ENCODE data around the gene PIN4.
"Not testable (repeated sequence)": the region's sequence is repeated elsewhere in the genome, so short reads cannot be mapped to it uniquely, and the experiment has no call there.

Gene PIN4

DNA sequence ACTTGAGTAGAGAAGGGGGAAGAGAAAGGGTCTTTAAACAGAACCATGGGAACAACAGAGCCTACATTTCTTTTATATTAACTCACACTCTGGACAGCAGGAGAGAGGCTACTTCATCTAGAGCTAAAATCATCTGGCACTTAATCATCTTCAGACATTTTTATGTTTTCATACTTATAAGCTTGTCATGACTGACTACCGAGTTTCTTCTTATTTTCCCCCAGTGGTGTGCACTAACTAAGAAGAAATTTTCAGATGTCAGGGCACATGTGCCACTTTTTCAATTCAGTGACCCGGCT is 38.0 kb upstream of the PIN4 start:
- Histone ChIP-seq H3K9me3 (ENCODE audit: control insufficient read depth in 5 of 5, low read length in 5 of 5) (no peaks in the 10 kb centered on the region), H3K36me3 (ENCODE audit: control insufficient read depth in 5 of 5, insufficient read depth in 5 of 5, low read length in 5 of 5) (peaks cover 0 to 25% (median 21%) of the 10 kb centered on the region in 5 donors), H3K27ac (ENCODE audit: low read depth, low read length) (no peak overlapping the region), H3K4me3 (ENCODE audit: low read depth in 1 of 5, low read length in 5 of 5) (no peak overlapping the region), H3K9ac (ENCODE audit: low read length in 5 of 5) (no peak overlapping the region), H3K27me3 (ENCODE audit: control insufficient read depth in 5 of 5, insufficient read depth in 4 of 5, low read length in 5 of 5) (peaks cover 2 to 32% (median 7%) of the 10 kb centered on the region in 5 donors), H3K4me1 (ENCODE audit: control insufficient read depth in 5 of 5, insufficient read depth in 5 of 5, low read length in 5 of 5) (no peaks in the 10 kb centered on the region)

DNA sequence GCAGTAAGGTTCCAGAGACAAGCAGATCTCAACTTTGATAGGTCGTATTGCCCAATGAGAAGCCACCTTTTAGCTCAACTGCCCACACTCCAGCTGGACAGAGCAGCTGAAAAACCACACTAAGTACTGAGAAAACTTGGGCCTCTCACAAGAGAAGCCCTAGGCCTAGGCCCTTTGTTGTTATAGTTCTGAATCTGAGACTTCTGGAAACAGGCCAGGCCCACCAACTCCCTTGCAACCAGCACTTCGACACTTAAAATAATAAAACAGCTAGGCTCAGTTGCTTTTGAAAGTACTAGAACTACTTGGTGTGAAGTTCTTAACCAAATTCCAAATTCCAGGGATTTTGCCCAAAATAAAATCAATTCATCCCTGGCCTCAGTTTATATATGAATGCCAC is 36.4 kb upstream of the PIN4 start:
- no peak overlapping the region for H3K9ac ChIP-seq (ENCODE audit: low read length in 5 of 5)
- H3K36me3 ChIP-seq (ENCODE audit: control insufficient read depth in 5 of 5, insufficient read depth in 5 of 5, low read length in 5 of 5) = peaks cover 0 to 9% (median 5%) of the 10 kb centered on the region in 5 donors
- peaks cover 0 to 17% (median 7%) of the 10 kb centered on the region in 5 donors for H3K27me3 ChIP-seq (ENCODE audit: control insufficient read depth in 5 of 5, insufficient read depth in 4 of 5, low read length in 5 of 5)
- no peaks in the 10 kb centered on the region for H3K9me3 ChIP-seq (ENCODE audit: control insufficient read depth in 5 of 5, low read length in 5 of 5)
- no peak overlapping the region for H3K4me3 ChIP-seq (ENCODE audit: low read depth in 1 of 5, low read length in 5 of 5)
- H3K4me1 ChIP-seq (ENCODE audit: control insufficient read depth in 5 of 5, insufficient read depth in 5 of 5, low read length in 5 of 5) = no peaks in the 10 kb centered on the region
- no peak overlapping the region for H3K27ac ChIP-seq (ENCODE audit: low read depth, low read length)

DNA sequence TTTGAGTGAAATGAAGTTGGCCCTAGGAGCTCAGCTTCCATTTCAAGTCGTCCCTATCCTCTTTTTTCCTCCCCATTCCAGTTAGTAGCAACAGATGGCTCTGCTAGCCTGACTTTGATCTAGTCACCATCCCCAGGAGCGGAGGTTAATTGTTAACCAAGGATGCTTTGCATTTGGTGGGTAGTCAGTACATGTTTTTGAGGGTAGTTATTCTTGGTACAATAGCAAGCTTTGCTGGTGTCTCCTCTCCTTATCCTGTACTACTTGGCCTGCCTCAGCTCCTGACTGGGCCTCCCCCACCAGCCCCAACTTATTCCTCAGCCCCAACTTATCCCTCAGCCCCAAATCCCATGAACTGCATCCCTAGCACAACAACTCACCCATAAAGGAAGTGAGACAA is 35.0 kb upstream of the PIN4 start:
- no peak overlapping the region for H3K27ac ChIP-seq (ENCODE audit: low read depth, low read length)
- H3K9ac ChIP-seq (ENCODE audit: low read length in 5 of 5) = no peak overlapping the region
- peaks cover 0 to 18% (median 6%) of the 10 kb centered on the region in 5 donors for H3K27me3 ChIP-seq (ENCODE audit: control insufficient read depth in 5 of 5, insufficient read depth in 4 of 5, low read length in 5 of 5)
- H3K9me3 ChIP-seq (ENCODE audit: control insufficient read depth in 5 of 5, low read length in 5 of 5) = no peaks in the 10 kb centered on the region
- peaks cover 0 to 8% (median 3%) of the 10 kb centered on the region in 5 donors for H3K36me3 ChIP-seq (ENCODE audit: control insufficient read depth in 5 of 5, insufficient read depth in 5 of 5, low read length in 5 of 5)
- H3K4me3 ChIP-seq (ENCODE audit: low read depth in 1 of 5, low read length in 5 of 5) = no peak overlapping the region
- no peaks in the 10 kb centered on the region for H3K4me1 ChIP-seq (ENCODE audit: control insufficient read depth in 5 of 5, insufficient read depth in 5 of 5, low read length in 5 of 5)

DNA sequence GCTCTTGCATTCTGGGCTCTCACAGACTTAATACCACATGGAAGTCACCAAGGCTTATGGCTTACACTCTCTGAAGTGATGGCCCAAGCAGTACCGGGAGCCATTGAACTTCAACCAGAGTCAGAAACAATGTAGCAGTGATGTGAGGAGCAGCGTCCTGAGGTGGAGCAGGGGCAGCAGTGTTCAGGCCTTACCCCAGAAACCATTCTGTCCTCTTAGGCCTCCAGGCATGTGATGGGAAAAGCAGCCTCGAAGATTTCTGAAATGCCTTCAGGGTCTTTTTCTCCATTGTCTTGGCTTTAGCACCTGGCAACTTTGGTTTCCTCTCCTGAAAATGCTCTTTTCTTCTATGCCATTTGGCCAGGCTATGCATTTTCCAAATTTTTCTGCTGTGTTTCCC is 22.8 kb upstream of the PIN4 start:
- Histone ChIP-seq H3K4me3 (ENCODE audit: low read depth in 1 of 5, low read length in 5 of 5) (no peak overlapping the region), H3K9me3 (ENCODE audit: control insufficient read depth in 5 of 5, low read length in 5 of 5) (peaks cover 0 to 7% (median 0%) of the 10 kb centered on the region in 5 donors), H3K27me3 (ENCODE audit: control insufficient read depth in 5 of 5, insufficient read depth in 4 of 5, low read length in 5 of 5) (peaks cover 3 to 13% (median 11%) of the 10 kb centered on the region in 5 donors), H3K4me1 (ENCODE audit: control insufficient read depth in 5 of 5, insufficient read depth in 5 of 5, low read length in 5 of 5) (no peaks in the 10 kb centered on the region), H3K9ac (ENCODE audit: low read length in 5 of 5) (no peak overlapping the region), H3K27ac (ENCODE audit: low read depth, low read length) (no peak overlapping the region), H3K36me3 (ENCODE audit: control insufficient read depth in 5 of 5, insufficient read depth in 5 of 5, low read length in 5 of 5) (no peaks in the 10 kb centered on the region)

DNA sequence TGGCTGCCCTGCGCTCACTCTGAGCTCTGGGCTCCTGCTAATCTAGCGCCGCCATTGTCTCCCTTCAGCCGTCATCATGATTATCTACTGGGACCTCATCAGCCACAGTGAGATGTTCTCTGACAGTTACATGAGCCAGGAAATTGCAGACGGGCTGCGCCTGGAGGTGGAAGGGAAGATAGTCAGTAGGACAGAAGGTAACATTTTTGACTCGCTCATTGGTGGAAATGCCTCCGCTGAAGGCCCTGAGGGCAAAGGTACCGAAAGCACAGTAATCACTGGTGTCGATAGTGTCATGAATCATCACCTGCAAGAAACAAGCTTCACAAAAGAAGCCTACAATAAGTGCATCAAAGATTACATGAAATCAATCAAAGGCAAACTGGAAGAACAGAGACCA is 21.8 kb upstream of the PIN4 start:
- no peak overlapping the region for H3K4me3 ChIP-seq (ENCODE audit: low read depth in 1 of 5, low read length in 5 of 5)
- H3K36me3 ChIP-seq (ENCODE audit: control insufficient read depth in 5 of 5, insufficient read depth in 5 of 5, low read length in 5 of 5) = no peaks in the 10 kb centered on the region
- H3K27ac ChIP-seq (ENCODE audit: low read depth, low read length) = no peak overlapping the region
- H3K27me3 ChIP-seq (ENCODE audit: control insufficient read depth in 5 of 5, insufficient read depth in 4 of 5, low read length in 5 of 5) = peaks cover 3 to 13% (median 11%) of the 10 kb centered on the region in 5 donors
- H3K9me3 ChIP-seq (ENCODE audit: control insufficient read depth in 5 of 5, low read length in 5 of 5) = peaks cover 0 to 7% (median 0%) of the 10 kb centered on the region in 5 donors
- no peak overlapping the region for H3K9ac ChIP-seq (ENCODE audit: low read length in 5 of 5)
- H3K4me1 ChIP-seq (ENCODE audit: control insufficient read depth in 5 of 5, insufficient read depth in 5 of 5, low read length in 5 of 5) = no peaks in the 10 kb centered on the region

DNA sequence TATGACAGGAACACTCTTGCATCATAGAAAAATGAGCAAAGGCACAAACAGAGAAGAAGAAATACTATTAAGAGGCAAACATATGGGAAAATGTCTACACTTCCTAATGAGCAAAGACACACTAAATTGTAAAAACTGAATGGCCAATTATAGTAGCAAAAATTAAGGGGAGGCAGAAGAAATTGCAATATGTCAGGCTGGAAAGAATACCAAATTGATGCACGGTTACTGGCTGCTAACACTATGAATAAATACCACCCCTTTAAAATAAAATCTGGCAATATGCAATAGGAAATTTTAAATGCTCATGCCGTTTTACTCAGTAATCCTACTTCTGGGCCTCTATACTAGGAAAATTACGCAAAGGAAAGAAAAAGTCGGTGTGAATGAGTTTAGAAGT is 16.0 kb upstream of the PIN4 start:
- Histone ChIP-seq H3K36me3 (ENCODE audit: control insufficient read depth in 5 of 5, insufficient read depth in 5 of 5, low read length in 5 of 5) (no peaks in the 10 kb centered on the region), H3K9ac (ENCODE audit: low read length in 5 of 5) (no peak overlapping the region), H3K27me3 (ENCODE audit: control insufficient read depth in 5 of 5, insufficient read depth in 4 of 5, low read length in 5 of 5) (peaks cover 0 to 7% (median 3%) of the 10 kb centered on the region in 5 donors), H3K4me1 (ENCODE audit: control insufficient read depth in 5 of 5, insufficient read depth in 5 of 5, low read length in 5 of 5) (no peaks in the 10 kb centered on the region), H3K4me3 (ENCODE audit: low read depth in 1 of 5, low read length in 5 of 5) (no peak overlapping the region), H3K27ac (ENCODE audit: low read depth, low read length) (no peak overlapping the region), H3K9me3 (ENCODE audit: control insufficient read depth in 5 of 5, low read length in 5 of 5) (no peaks in the 10 kb centered on the region)

DNA sequence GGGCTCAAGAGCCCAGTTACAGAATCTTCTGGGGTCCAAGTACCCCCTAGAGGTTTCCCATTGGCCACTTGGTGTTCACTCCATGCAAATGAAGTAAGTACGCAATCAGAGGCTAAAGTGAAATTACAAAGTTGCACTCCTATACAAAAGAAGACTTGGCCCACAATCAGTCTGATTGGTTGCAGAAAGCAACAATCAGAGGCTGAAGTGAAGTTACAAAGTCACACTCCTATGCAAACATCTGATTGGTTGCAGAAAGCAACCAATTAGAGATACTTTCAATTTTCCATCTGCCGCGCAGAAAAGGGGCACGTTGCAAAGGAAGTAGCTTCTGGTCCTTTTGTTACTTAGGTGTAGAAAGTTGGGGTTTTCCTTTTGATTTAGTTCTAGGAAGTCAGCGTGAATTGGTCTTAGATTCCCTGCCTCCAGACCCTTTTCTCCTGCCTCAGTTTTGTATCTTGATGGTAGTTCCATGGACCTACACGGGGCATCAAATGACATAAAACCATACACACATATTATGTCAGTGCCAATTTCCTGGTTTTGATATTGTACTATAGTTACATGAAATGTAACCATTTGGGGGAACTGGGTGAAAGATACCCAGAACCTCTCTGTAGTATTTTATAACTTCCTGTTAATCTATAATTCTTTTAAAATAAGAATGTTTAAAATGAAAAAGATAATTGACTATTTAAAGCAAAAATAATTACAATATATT is 12.4 kb upstream of the PIN4 start:
- no peaks in the 10 kb centered on the region for H3K9me3 ChIP-seq (ENCODE audit: control insufficient read depth in 5 of 5, low read length in 5 of 5)
- H3K27me3 ChIP-seq (ENCODE audit: control insufficient read depth in 5 of 5, insufficient read depth in 4 of 5, low read length in 5 of 5) = peaks cover 0 to 4% (median 2%) of the 10 kb centered on the region in 5 donors
- H3K36me3 ChIP-seq (ENCODE audit: control insufficient read depth in 5 of 5, insufficient read depth in 5 of 5, low read length in 5 of 5) = no peaks in the 10 kb centered on the region
- no peaks in the 10 kb centered on the region for H3K4me1 ChIP-seq (ENCODE audit: control insufficient read depth in 5 of 5, insufficient read depth in 5 of 5, low read length in 5 of 5)
- H3K27ac ChIP-seq (ENCODE audit: low read depth, low read length) = no peak overlapping the region
- H3K4me3 ChIP-seq (ENCODE audit: low read depth in 1 of 5, low read length in 5 of 5) = peak overlapping the region in 4 of 5 donors; percentile 34 to 57 (median 48)
- no peak overlapping the region for H3K9ac ChIP-seq (ENCODE audit: low read length in 5 of 5)

DNA sequence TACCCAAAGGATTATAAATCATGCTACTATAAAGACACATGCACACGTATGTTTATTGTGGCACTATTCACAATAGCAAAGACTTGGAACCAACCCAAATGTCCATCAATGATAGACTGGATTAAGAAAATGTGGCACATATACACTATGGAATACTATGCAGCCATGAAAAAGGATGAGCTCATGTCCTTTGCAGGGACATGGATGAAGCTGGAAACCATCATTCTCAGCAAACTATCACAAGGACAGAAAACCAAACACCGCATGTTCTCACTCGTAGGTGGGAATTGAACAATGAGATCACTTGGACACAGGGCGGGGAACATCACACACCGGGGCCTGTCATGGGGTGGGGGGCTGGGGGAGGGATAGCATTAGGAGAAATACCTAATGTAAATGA is 5.3 kb upstream of the PIN4 start:
- not testable (repeated sequence) for H3K27ac ChIP-seq (ENCODE audit: low read depth, low read length); H3K9me3 ChIP-seq (ENCODE audit: control insufficient read depth in 5 of 5, low read length in 5 of 5); H3K36me3 ChIP-seq (ENCODE audit: control insufficient read depth in 5 of 5, insufficient read depth in 5 of 5, low read length in 5 of 5); H3K9ac ChIP-seq (ENCODE audit: low read length in 5 of 5); H3K27me3 ChIP-seq (ENCODE audit: control insufficient read depth in 5 of 5, insufficient read depth in 4 of 5, low read length in 5 of 5); H3K4me1 ChIP-seq (ENCODE audit: control insufficient read depth in 5 of 5, insufficient read depth in 5 of 5, low read length in 5 of 5); H3K4me3 ChIP-seq (ENCODE audit: low read depth in 1 of 5, low read length in 5 of 5)

DNA sequence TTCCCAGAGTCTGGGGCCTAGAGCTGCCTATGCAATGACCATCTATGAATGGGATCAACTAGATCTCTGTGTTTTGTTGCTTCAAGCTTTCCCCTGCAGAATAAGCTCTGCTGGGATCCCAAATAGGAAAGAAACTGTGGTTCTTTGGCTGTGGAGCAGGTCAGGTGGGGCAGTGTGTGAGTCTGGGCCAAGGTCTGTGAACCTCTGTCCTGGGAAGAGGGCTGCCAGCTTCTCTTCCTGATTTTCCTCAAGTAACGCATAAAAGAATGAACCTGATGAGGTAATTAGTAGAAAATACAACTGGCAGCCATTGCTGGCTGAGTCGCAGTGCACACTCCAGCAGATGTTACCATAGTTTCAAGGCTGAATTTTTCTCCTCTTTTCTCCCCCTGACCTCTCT is 4.6 kb upstream of the PIN4 start:
- H3K27me3 ChIP-seq (ENCODE audit: control insufficient read depth in 5 of 5, insufficient read depth in 4 of 5, low read length in 5 of 5) = peaks cover 0 to 9% (median 2%) of the 10 kb centered on the region in 5 donors
- no peak overlapping the region for H3K4me3 ChIP-seq (ENCODE audit: low read depth in 1 of 5, low read length in 5 of 5)
- H3K36me3 ChIP-seq (ENCODE audit: control insufficient read depth in 5 of 5, insufficient read depth in 5 of 5, low read length in 5 of 5) = no peaks in the 10 kb centered on the region
- peaks cover 0 to 5% (median 2%) of the 10 kb centered on the region in 5 donors for H3K4me1 ChIP-seq (ENCODE audit: control insufficient read depth in 5 of 5, insufficient read depth in 5 of 5, low read length in 5 of 5)
- no peak overlapping the region for H3K9ac ChIP-seq (ENCODE audit: low read length in 5 of 5)
- H3K27ac ChIP-seq (ENCODE audit: low read depth, low read length) = no peak overlapping the region
- no peaks in the 10 kb centered on the region for H3K9me3 ChIP-seq (ENCODE audit: control insufficient read depth in 5 of 5, low read length in 5 of 5)

DNA sequence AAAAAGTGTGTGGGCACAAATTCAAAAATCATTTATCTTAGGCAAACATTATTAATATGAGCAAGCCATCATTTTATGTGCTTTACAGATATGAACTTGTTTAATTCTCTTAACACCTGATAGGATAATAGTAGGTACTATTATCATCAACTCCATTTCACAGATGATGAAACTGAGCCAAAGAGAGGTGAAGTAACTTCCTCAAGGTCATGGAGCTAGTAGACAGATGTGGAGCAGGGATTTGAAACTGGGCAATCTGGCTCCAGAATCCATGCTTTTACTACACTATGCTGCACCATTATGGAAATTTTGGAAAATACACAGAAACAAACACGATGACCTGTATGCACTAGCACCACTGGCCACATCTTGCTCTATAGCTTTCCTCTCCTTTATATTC is 1.0 kb upstream of the PIN4 start:
- Histone ChIP-seq H3K36me3 (ENCODE audit: control insufficient read depth in 5 of 5, insufficient read depth in 5 of 5, low read length in 5 of 5) (no peaks in the 10 kb centered on the region), H3K4me1 (ENCODE audit: control insufficient read depth in 5 of 5, insufficient read depth in 5 of 5, low read length in 5 of 5) (peaks cover 3 to 18% (median 13%) of the 10 kb centered on the region in 5 donors), H3K9me3 (ENCODE audit: control insufficient read depth in 5 of 5, low read length in 5 of 5) (no peaks in the 10 kb centered on the region), H3K27me3 (ENCODE audit: control insufficient read depth in 5 of 5, insufficient read depth in 4 of 5, low read length in 5 of 5) (peaks cover 0 to 6% (median 2%) of the 10 kb centered on the region in 5 donors), H3K4me3 (ENCODE audit: low read depth in 1 of 5, low read length in 5 of 5) (peak overlapping the region in 3 of 5 donors; percentile 75 to 95 (median 91)), H3K9ac (ENCODE audit: low read length in 5 of 5) (peak overlapping the region in 1 of 5 donors; percentile 83), H3K27ac (ENCODE audit: low read depth, low read length) (no peak overlapping the region)
